Liver (tissue), 9 donors: Measurements from ENCODE around the gene TTLL13. TPM values are rescaled to one million over a fixed set of nuclear protein-coding genes. Genes with fewer than 3 reads are reported as not detected.

Experiments used
- DNase-seq: peaks from one replicate; pipeline ENCODE4 v3.0.0-alpha.2; 2017; ENCODE audit warnings: low spot score
- H3K27ac ChIP-seq, 2 donors: one replicate each; pipeline ENCODE4 v1.7.0; 2013; ENCODE audit warnings: inconsistent platforms in 2 of 2, low read length in 2 of 2, control low read depth in 1 of 2, low read depth in 1 of 2, mild to moderate bottlenecking in 1 of 2
- H3K27me3 ChIP-seq, 4 donors: one replicate each; pipeline versions ENCODE4 v1.6.1 to v1.7.0; 2013; ENCODE audit warnings: low read length in 3 of 4, inconsistent platforms in 1 of 4, mild to moderate bottlenecking in 1 of 4, moderate library complexity in 1 of 4; ENCODE audit not compliant: control insufficient read depth in 4 of 4, insufficient read depth in 4 of 4
- H3K36me3 ChIP-seq, 4 donors: one replicate each; pipeline versions ENCODE4 v1.6.1 to v1.7.0; 2013; ENCODE audit warnings: low read length in 3 of 4, mild to moderate bottlenecking in 3 of 4, low read depth in 1 of 4, moderate library complexity in 1 of 4; ENCODE audit not compliant: control insufficient read depth in 4 of 4, insufficient read depth in 3 of 4
- H3K4me1 ChIP-seq, 4 donors: one replicate each; pipeline versions ENCODE4 v1.6.1 to v1.7.0; 2013; ENCODE audit warnings: low read length in 3 of 4, mild to moderate bottlenecking in 3 of 4, moderate library complexity in 1 of 4; ENCODE audit not compliant: control insufficient read depth in 4 of 4, insufficient read depth in 4 of 4
- H3K4me3 ChIP-seq, 3 donors: one replicate each; pipeline versions ENCODE4 v1.6.1 to v1.7.0; 2013; ENCODE audit warnings: low read length in 3 of 3, control low read depth in 1 of 3, low read depth in 1 of 3, mild to moderate bottlenecking in 1 of 3
- H3K9ac ChIP-seq, 2 donors: one replicate each; pipeline ENCODE4 v1.7.0; 2013; ENCODE audit warnings: low read length in 2 of 2, mild to moderate bottlenecking in 2 of 2, moderate library complexity in 2 of 2, control low read depth in 1 of 2, low read depth in 1 of 2
- H3K9me3 ChIP-seq, 4 donors: one replicate each; pipeline versions ENCODE4 v1.6.1 to v1.7.0; 2013; ENCODE audit warnings: low read length in 3 of 4; ENCODE audit not compliant: control insufficient read depth in 4 of 4
- ATF3 ChIP-seq: IDR thresholded peaks from 2 replicates; pipeline ENCODE4 v1.6.1; 2016; ENCODE audit warnings: antibody characterized with exemption
- EGR1 ChIP-seq, 2 donors: IDR thresholded peaks; 2 replicates each; pipeline ENCODE4 v1.6.1; 2016 to 2018; ENCODE audit warnings: antibody characterized with exemption in 2 of 2, low read depth in 2 of 2
- FOXA1 ChIP-seq: IDR thresholded peaks from 2 replicates; pipeline ENCODE4 v1.6.1; 2016; ENCODE audit warnings: antibody characterized with exemption
- FOXA2 ChIP-seq: IDR thresholded peaks from 2 replicates; pipeline ENCODE4 v1.6.1; 2016; ENCODE audit warnings: antibody characterized with exemption
- GABPA ChIP-seq, 2 donors: IDR thresholded peaks in 1 of 2; conservative IDR thresholded peaks in 1 of 2; 2 replicates each; pipeline ENCODE4 v1.6.1; 2016; ENCODE audit warnings: antibody characterized with exemption in 2 of 2, mild to moderate bottlenecking in 1 of 2, moderate library complexity in 1 of 2
- HNF4A ChIP-seq, 2 donors: conservative IDR thresholded peaks; 2 replicates each; pipeline ENCODE4 v1.6.1; 2016; ENCODE audit warnings: antibody characterized with exemption in 2 of 2, mild to moderate bottlenecking in 2 of 2
- JUND ChIP-seq, 2 donors: IDR thresholded peaks; 2 replicates each; pipeline ENCODE4 v1.6.1; 2016; ENCODE audit warnings: antibody characterized with exemption in 2 of 2
- MAX ChIP-seq: IDR thresholded peaks from 2 replicates; pipeline ENCODE4 v1.6.1; 2016; ENCODE audit warnings: antibody characterized with exemption
- NR2F2 ChIP-seq: IDR thresholded peaks from 2 replicates; pipeline ENCODE4 v1.6.1; 2016; ENCODE audit warnings: antibody characterized with exemption
- RAD21 ChIP-seq, 2 donors: IDR thresholded peaks; 2 replicates each; pipeline ENCODE4 v1.6.1; 2016; ENCODE audit warnings: antibody characterized with exemption in 2 of 2, mild to moderate bottlenecking in 2 of 2
- RXRA ChIP-seq, 2 donors: IDR thresholded peaks; 2 replicates each; pipeline ENCODE4 v1.6.1; 2017 to 2018; ENCODE audit warnings: antibody characterized with exemption in 2 of 2, mild to moderate bottlenecking in 1 of 2
- SP1 ChIP-seq: IDR thresholded peaks from 2 replicates; pipeline ENCODE4 v1.6.1; 2018; ENCODE audit warnings: antibody characterized with exemption, mild to moderate bottlenecking
- TAF1 ChIP-seq: conservative IDR thresholded peaks from 2 replicates; pipeline ENCODE4 v1.6.1; 2016; ENCODE audit warnings: antibody characterized with exemption, mild to moderate bottlenecking
- YY1 ChIP-seq: IDR thresholded peaks from 2 replicates; pipeline ENCODE4 v1.6.1; 2016; ENCODE audit warnings: antibody characterized with exemption, mild to moderate bottlenecking
- ZBTB33 ChIP-seq: IDR thresholded peaks from 2 replicates; pipeline ENCODE4 v1.6.1; 2016; ENCODE audit warnings: antibody characterized with exemption
- WGBS: extraction: QIAGEN DNeasy Blood & Tissue Kit; methylation state at CpG from one replicate; pipeline ENCODE4 v1.1.7; 2013; 5-methylcytosine and 5-hydroxymethylcytosine counted together
- polyA plus RNA-seq, 2 donors: library from polyadenylated mRNA; stranded (reverse) in 1 of 2; unstranded in 1 of 2; fragments of 200-250 nt in 1 of 2; fragments of >200 nt in 1 of 2; fragmentation: Nextera tagmentation in 1 of 2; extraction: Ambion mirVana in 1 of 2; gene quantifications; one replicate each; pipeline versions ENCODE4 v1.2.1 to v1.2.3, GENCODE V29; 2013 to 2015
- total RNA-seq, 2 donors: library from RNA; depleted of rRNA; stranded (reverse); fragments of >200 nt; gene quantifications; one replicate each; pipeline ENCODE4 v1.2.3, GENCODE V29; 2014
- donor health status: healthy.
- donor health status: healthy.
- donor health status: healthy.
- donor health status: healthy.
- donor health status: healthy.

Gene TTLL13
- total and polyA plus RNA-seq, 4 donors = 0.08 to 0.17 TPM; not detected in 2

DNA sequence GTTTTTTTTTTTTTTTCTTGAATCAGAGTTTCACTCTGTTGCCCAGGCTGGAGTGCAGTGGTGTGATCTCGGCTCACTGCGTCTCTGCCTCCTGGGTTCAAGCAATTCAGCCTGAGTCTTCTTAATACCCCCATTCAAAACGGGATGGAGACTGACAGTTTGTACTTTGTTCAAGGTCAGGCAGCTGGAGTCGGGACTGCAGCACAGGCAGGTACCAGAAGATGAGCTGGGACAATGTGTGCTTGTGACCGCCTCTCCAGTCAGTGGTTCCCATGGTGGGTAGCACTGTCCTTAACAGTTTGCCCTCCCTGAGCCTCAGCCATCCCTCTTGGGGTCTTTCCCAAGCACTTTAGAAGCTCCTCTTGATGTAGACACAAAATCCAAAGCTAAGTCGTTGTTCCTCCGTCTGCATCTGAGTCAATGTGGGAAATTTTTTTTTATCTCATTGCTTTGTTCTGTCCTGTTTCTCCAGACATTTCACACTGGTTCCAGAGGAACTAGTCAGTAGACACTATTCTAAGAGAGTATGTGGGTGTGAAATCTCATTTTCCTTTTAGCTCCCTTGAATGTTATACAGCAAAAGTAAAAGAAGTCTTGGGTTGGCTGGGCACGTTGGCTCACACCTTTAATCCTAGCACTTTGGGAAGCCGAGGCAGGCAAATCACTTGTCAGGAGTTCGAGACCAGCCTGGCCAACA is 5.3 kb upstream of the TTLL13 start:
- DNase-seq = no peak
- Histone ChIP-seq H3K27me3 (no peaks in the 10 kb centered on the region), H3K27ac (no peak overlapping the region), H3K4me3 (no peak overlapping the region), H3K9me3 (no peaks in the 10 kb centered on the region), H3K9ac (no peak overlapping the region), H3K4me1 (peaks cover 0 to 4% (median 1%) of the 10 kb centered on the region in 4 donors), H3K36me3 (peaks cover 0 to 7% (median 2%) of the 10 kb centered on the region in 4 donors)
- TF ChIP-seq ZBTB33 (no peak), YY1 (no peak), RAD21 (IDR thresholded peaks at IDR 0.05) (no peak), GABPA (IDR thresholded peaks at IDR 0.05 in 1 of 2, conservative IDR thresholded peaks at IDR 0.05 in 1 of 2) (no peak), ATF3 (no peak), SP1 (no peak), HNF4A (conservative IDR thresholded peaks at IDR 0.05) (no peak), EGR1 (IDR thresholded peaks at IDR 0.05; ENCODE audit: low read depth in 2 of 2) (no peak)
- 85% methylated on average over 10 of the region's 10 CpGs for WGBS

DNA sequence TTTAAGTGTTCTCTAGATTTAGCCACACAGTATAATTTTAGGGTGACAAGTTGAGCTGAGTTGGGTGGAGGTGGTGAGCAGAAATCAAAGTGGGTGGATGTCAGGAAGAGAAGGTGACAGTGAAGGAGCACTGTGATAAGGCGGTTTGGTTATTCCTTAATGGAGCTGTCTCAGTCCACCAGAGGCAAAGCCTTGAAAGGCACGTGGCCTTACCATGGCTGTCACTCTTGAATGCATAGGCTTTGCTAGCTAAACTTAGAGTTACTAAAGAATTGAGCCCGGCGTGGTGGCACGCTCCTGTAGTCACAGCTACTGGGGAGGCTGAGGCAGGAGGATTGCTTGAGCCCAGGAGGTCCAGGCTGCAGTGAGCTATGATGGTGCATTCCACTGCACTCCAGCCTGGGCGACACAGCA is 560 bp upstream of the TTLL13 start:
- Histone ChIP-seq H3K27me3 (no peaks in the 10 kb centered on the region), H3K4me3 (no peak overlapping the region), H3K27ac (peak overlapping the region in 1 of 2 donors; percentile 27), H3K4me1 (peaks cover 0 to 11% (median 6%) of the 10 kb centered on the region in 4 donors), H3K9ac (no peak overlapping the region), H3K36me3 (no peaks in the 10 kb centered on the region), H3K9me3 (no peaks in the 10 kb centered on the region)
- DNase-seq = no peak
- 75% methylated on average over 6 of the region's 6 CpGs for WGBS
- TF ChIP-seq NR2F2 (no peak), JUND (IDR thresholded peaks at IDR 0.05) (no peak), FOXA1 (no peak), ATF3 (no peak), MAX (no peak), EGR1 (IDR thresholded peaks at IDR 0.05; ENCODE audit: low read depth in 2 of 2) (no peak), RXRA (IDR thresholded peaks at IDR 0.05) (no peak), YY1 (no peak), FOXA2 (no peak), HNF4A (conservative IDR thresholded peaks at IDR 0.05) (no peak), TAF1 (no peak), SP1 (no peak), ZBTB33 (no peak), GABPA (IDR thresholded peaks at IDR 0.05 in 1 of 2, conservative IDR thresholded peaks at IDR 0.05 in 1 of 2) (no peak)
